MCF 10A (cell line): ENCODE data around the gene TACC3. TPM values are rescaled to one million over a fixed set of nuclear protein-coding genes. Genes with fewer than 3 reads are reported as not detected.
A peak's percentile ranks its signal among the peaks of the same experiment; 100 is the strongest.

Experiments
- BruUV-seq: library from RNA; stranded (reverse); fragments of 400-500 nt; replicated peaks from 2 replicates; lab custom pipeline; 2021; lab: Mats Ljungman, UMichigan
- CTCF ChIA-PET: fragments of 300-600 bp; sonication (Branson Sonifier 250); formaldehyde crosslinking; extraction: SDS; loops from one replicate; lab custom pipeline; 2021; ENCODE audit warnings: antibody characterized with exemption, inconsistent platforms; lab: Yijun Ruan, JAX
- POLR2A ChIA-PET: fragments of 300-600, 350-650 bp; sonication (Branson Sonifier 250); formaldehyde crosslinking; extraction: SDS; loops from one replicate; lab custom pipeline; 2020; ENCODE audit warnings: antibody characterized with exemption, inconsistent platforms; lab: Yijun Ruan, JAX
- DNase-seq: peaks from one replicate; pipeline ENCODE4 v3.0.0-alpha.2; 2018; ENCODE audit not compliant: unreplicated experiment
- H3K27ac Mint-ChIP-seq: one replicate; pipeline ENCODE4 v1.8.0; 2022; ENCODE audit warnings: mild to moderate bottlenecking, low read depth, mixed read lengths; ENCODE audit not compliant: unreplicated experiment
- H3K27me3 Mint-ChIP-seq: one replicate; pipeline ENCODE4 v1.8.0; 2022; ENCODE audit warnings: mixed read lengths; ENCODE audit not compliant: insufficient read depth, unreplicated experiment
- H3K36me3 Mint-ChIP-seq: one replicate; pipeline ENCODE4 v1.8.0; 2022; ENCODE audit warnings: mild to moderate bottlenecking, moderate library complexity, mixed read lengths; ENCODE audit not compliant: insufficient read depth, unreplicated experiment
- H3K4me1 Mint-ChIP-seq: one replicate; pipeline ENCODE4 v1.8.0; 2022; ENCODE audit warnings: mixed read lengths; ENCODE audit not compliant: insufficient read depth, unreplicated experiment
- H3K4me3 Mint-ChIP-seq: one replicate; pipeline ENCODE4 v1.8.0; 2022; ENCODE audit warnings: mild to moderate bottlenecking, moderate library complexity, mixed read lengths; ENCODE audit not compliant: unreplicated experiment
- H3K9me3 Mint-ChIP-seq: one replicate; pipeline ENCODE4 v1.8.0; 2022; ENCODE audit warnings: mixed read lengths; ENCODE audit not compliant: unreplicated experiment
- CTCF ChIP-seq: fragments of 200-600 bp; IDR thresholded peaks from one replicate; pipeline ENCODE4 v1.8.0; 2022; ENCODE audit warnings: antibody characterized with exemption, mild to moderate bottlenecking; ENCODE audit not compliant: unreplicated experiment
- intact Hi-C: fragments of 100-400 bp; cut with micrococcal nuclease; formaldehyde crosslinking; loops from 2 replicates; pipeline ENCODE4 v1.14.1; 2022
- total RNA-seq: library from RNA; stranded (reverse); gene quantifications from 2 replicates; pipeline ENCODE4 v1.2.3, GENCODE V29; 2022

TACC3 gene
- total RNA-seq, 1 experiment from 2014 or later = 69.8 TPM

- Mint-ChIP-seq H3K9me3 (no peaks in the 10 kb centered on the region), H3K36me3 (no peaks in the 10 kb centered on the region), H3K4me1 (peaks cover 6% of the 10 kb centered on the region), H3K27ac (no peak overlapping the region), H3K4me3 (no peak overlapping the region), H3K27me3 (no peaks in the 10 kb centered on the region)
- BruUV-seq = no TSS peak
- TF ChIP-seq CTCF = no peak
- ChIA-PET POLR2A (interaction anchor here (0.6 kb wide), 1 partner anchor 26 kb away, joined by 3 read pairs; no protein-coding TSS in a partner anchor), CTCF (no interaction called here)
- intact Hi-C loops = no loop called here
- DNase-seq = no peak
These were observed 57.5 kb downstream of the TACC3 start for GRCh38 chr4:1778642-1779392.

- Mint-ChIP-seq H3K36me3 (no peaks in the 10 kb centered on the region), H3K27me3 (no peaks in the 10 kb centered on the region), H3K9me3 (no peaks in the 10 kb centered on the region), H3K27ac (peak overlapping the region; percentile 50), H3K4me3 (no peak overlapping the region), H3K4me1 (peaks cover 6% of the 10 kb centered on the region)
- ChIA-PET CTCF (no interaction called here), POLR2A (no interaction called here)
- no TSS peak for BruUV-seq
- no peak for TF ChIP-seq CTCF
- intact Hi-C loops = no loop called here
- DNase-seq = no peak
These were observed 58.5 kb downstream of the TACC3 start for GRCh38 chr4:1779588-1780382.

GRCh38 chr4:1780435-1780834 is 59.1 kb downstream of the TACC3 start:
- Mint-ChIP-seq H3K27ac (peak overlapping the region; percentile 50), H3K27me3 (no peaks in the 10 kb centered on the region), H3K4me3 (no peak overlapping the region), H3K4me1 (peaks cover 6% of the 10 kb centered on the region), H3K36me3 (no peaks in the 10 kb centered on the region), H3K9me3 (no peaks in the 10 kb centered on the region)
- TF ChIP-seq CTCF = no peak
- BruUV-seq = no TSS peak
- intact Hi-C loops = no loop called here
- no peak for DNase-seq
- CTCF ChIA-PET = interaction anchor here (1.1 kb wide), 1 partner anchor 30 kb away, joined by 3 read pairs; no protein-coding TSS in a partner anchor
- POLR2A ChIA-PET = no interaction called here

- DNase-seq = no peak
- TF ChIP-seq CTCF = no peak
- ChIA-PET POLR2A (no interaction called here), CTCF (interaction anchor here (0.6 to 1.4 kb wide), 2 partner anchors 22 to 49 kb away, joined by 3 to 5 read pairs; no protein-coding TSS in a partner anchor)
- H3K27ac Mint-ChIP-seq = no peak overlapping the region
- H3K9me3 Mint-ChIP-seq = no peaks in the 10 kb centered on the region
- H3K27me3 Mint-ChIP-seq = no peaks in the 10 kb centered on the region
- intact Hi-C loops = no loop called here
- H3K36me3 Mint-ChIP-seq = no peaks in the 10 kb centered on the region
- no peak overlapping the region for H3K4me3 Mint-ChIP-seq
- BruUV-seq = no TSS peak
- peaks cover 6% of the 10 kb centered on the region for H3K4me1 Mint-ChIP-seq
These were observed 61.7 kb downstream of the TACC3 start for GRCh38 chr4:1783015-1783414.
